COLO829 (cell line): ENCODE results near the gene PDCL3.

ENCODE experiments used
- DNase-seq: peaks from one replicate; pipeline ENCODE4 v3.0.0; 2012; ENCODE audit warnings: low spot score

The PDCL3 gene

GRCh38 chr2:100562613-100563406 lies at the start of gene PDCL3:
Gene PDCL3 (plus strand): TSS chr2:100562993. CDS start chr2:100563068, 75 bp downstream.
- DNase-seq: peak; percentile 97

GRCh38 chr2:100513650-100514049 lies 49.1 kb upstream of the PDCL3 start:
- no peak for DNase-seq

GRCh38 chr2:100517556-100517955 lies 45.2 kb upstream of the PDCL3 start:
- peak; percentile 28 for DNase-seq

GRCh38 chr2:100518801-100519200 lies 44.0 kb upstream of the PDCL3 start:
- no peak for DNase-seq

- no peak for DNase-seq
Observed at GRCh38 chr2:100520224-100520623, 42.6 kb upstream of the PDCL3 start.

- DNase-seq: no peak
Observed at GRCh38 chr2:100522430-100522829, 40.4 kb upstream of the PDCL3 start.

- DNase-seq: peak; percentile 78
Observed at GRCh38 chr2:100524331-100524730, 38.5 kb upstream of the PDCL3 start.

GRCh38 chr2:100526868-100527267 lies 35.9 kb upstream of the PDCL3 start:
- DNase-seq: no peak

- DNase-seq: no peak
Observed at GRCh38 chr2:100527440-100528015, 35.3 kb upstream of the PDCL3 start.

- DNase-seq: no peak
Observed at GRCh38 chr2:100529176-100529575, 33.6 kb upstream of the PDCL3 start.

- no peak for DNase-seq
Observed at GRCh38 chr2:100529900-100530299, 32.9 kb upstream of the PDCL3 start.

- DNase-seq: no peak
Observed at GRCh38 chr2:100535855-100536254, 26.9 kb upstream of the PDCL3 start.

GRCh38 chr2:100537918-100538317 lies 24.9 kb upstream of the PDCL3 start:
- DNase-seq: no peak

- no peak for DNase-seq
Observed at GRCh38 chr2:100539221-100539620, 23.6 kb upstream of the PDCL3 start.

GRCh38 chr2:100541404-100541803 lies 21.4 kb upstream of the PDCL3 start:
- DNase-seq: no peak

GRCh38 chr2:100542418-100542817 lies 20.4 kb upstream of the PDCL3 start:
- DNase-seq: no peak

GRCh38 chr2:100544911-100545596 lies 17.7 kb upstream of the PDCL3 start:
- DNase-seq: no peak

- DNase-seq: no peak
Observed at GRCh38 chr2:100546469-100546868, 16.3 kb upstream of the PDCL3 start.

- peak; percentile 48 for DNase-seq
Observed at GRCh38 chr2:100548771-100549170, 14.0 kb upstream of the PDCL3 start.

- DNase-seq: no peak
Observed at GRCh38 chr2:100551303-100551702, 11.5 kb upstream of the PDCL3 start.

- no peak for DNase-seq
Observed at GRCh38 chr2:100554798-100555407, 7.9 kb upstream of the PDCL3 start.

GRCh38 chr2:100556746-100557145 lies 6.0 kb upstream of the PDCL3 start:
- no peak for DNase-seq
